Measurements from ENCODE around the gene PRR30.
A peak's percentile ranks its signal among the peaks of the same experiment; 100 is the strongest.

The PRR30 gene

DNA sequence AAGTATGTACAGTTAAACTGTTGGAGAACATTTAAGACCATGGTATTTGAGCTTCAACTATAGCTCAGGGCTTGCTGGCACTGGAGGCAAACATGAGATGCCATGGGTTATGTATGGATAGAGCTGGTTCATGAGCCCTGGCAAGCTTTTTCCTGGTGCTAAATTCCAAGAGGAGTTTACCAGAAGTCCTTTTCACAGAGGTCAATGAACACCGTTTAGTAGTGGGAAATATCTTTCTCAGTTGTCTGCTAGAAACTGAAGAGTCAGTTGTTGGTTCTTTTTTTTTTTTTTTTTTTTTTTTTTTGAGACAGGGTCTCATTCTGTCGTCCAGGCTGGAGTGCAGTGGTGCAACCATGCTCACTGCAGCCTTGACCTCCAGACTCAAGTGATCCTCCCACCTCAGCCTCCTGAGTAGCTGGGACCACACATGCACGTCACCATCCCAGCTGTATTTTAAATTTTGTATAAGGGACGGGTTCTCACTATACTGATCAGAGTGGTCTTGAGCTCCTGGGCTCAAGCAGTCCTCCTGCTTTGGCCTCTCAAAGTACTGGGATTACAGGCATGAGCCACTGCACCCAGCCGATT, 51.3 kb downstream of the PRR30 start:
- ChIA-PET CTCF (interaction anchor here (0.9 to 3.3 kb wide), 8 partner anchors 10 to 177 kb away, joined by 3 to 44 read pairs (median 3); partner anchors contain the start of gene OST4), POLR2A (interaction anchor here (0.7 to 2.8 kb wide), 6 partner anchors 10 to 282 kb away, joined by 4 to 11 read pairs (median 6); partner anchors contain the start of gene AGBL5)
- Histone ChIP-seq H3K36me3 (ENCODE audit: control insufficient read depth in 2 of 2, insufficient read depth in 1 of 2, low read length in 2 of 2) (peaks cover 0 to 19% of the 10 kb centered on the region in 2 experiments; a peak in 1 of 3 replicates), H3K27ac (ENCODE audit: extremely low read depth, low read depth, low read length) (no peak overlapping the region), H3K9me3 (ENCODE audit: control insufficient read depth, insufficient read depth, low read depth, low read length) (no peaks in the 10 kb centered on the region), H3K4me1 (ENCODE audit: control insufficient read depth, insufficient read depth, low read length) (peaks cover 5% of the 10 kb centered on the region; the same call in 1 of the 2 replicates), H3K4me3 (ENCODE audit: low read depth, low read length) (no peak overlapping the region)
- TF ChIP-seq, protein P1, sequence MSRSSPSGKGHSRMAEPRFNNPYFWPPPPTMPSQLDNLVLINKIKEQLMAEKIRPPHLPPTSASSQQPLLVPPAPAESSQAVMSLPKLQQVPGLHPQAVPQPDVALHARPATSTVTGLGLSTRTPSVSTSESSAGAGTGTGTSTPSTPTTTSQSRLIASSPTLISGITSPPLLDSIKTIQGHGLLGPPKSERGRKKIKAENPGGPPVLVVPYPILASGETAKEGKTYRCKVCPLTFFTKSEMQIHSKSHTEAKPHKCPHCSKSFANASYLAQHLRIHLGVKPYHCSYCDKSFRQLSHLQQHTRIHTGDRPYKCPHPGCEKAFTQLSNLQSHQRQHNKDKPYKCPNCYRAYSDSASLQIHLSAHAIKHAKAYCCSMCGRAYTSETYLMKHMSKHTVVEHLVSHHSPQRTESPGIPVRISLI (tag by site-specific recombination; IDR thresholded peaks at IDR 0.05), result peak; percentile 73
- TF ChIP-seq, protein P2, sequence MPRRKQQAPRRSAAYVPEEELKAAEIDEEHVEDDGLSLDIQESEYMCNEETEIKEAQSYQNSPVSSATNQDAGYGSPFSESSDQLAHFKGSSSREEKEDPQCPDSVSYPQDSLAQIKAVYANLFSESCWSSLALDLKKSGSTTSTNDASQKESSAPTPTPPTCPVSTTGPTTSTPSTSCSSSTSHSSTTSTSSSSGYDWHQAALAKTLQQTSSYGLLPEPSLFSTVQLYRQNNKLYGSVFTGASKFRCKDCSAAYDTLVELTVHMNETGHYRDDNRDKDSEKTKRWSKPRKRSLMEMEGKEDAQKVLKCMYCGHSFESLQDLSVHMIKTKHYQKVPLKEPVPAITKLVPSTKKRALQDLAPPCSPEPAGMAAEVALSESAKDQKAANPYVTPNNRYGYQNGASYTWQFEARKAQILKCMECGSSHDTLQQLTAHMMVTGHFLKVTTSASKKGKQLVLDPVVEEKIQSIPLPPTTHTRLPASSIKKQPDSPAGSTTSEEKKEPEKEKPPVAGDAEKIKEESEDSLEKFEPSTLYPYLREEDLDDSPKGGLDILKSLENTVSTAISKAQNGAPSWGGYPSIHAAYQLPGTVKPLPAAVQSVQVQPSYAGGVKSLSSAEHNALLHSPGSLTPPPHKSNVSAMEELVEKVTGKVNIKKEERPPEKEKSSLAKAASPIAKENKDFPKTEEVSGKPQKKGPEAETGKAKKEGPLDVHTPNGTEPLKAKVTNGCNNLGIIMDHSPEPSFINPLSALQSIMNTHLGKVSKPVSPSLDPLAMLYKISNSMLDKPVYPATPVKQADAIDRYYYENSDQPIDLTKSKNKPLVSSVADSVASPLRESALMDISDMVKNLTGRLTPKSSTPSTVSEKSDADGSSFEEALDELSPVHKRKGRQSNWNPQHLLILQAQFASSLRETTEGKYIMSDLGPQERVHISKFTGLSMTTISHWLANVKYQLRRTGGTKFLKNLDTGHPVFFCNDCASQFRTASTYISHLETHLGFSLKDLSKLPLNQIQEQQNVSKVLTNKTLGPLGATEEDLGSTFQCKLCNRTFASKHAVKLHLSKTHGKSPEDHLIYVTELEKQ (tag by site-specific recombination; IDR thresholded peaks at IDR 0.05; ENCODE audit: borderline replicate concordance), result no peak
